ENCODE results near the gene C2.

GRCh38 chr6:31963921-31964320 is 36.4 kb downstream of the C2 start:
- TF ChIP-seq CTCF (IDR thresholded peaks at IDR 0.05; ENCODE audit: insufficient read depth, low read length, poor library complexity, severe bottlenecking) (no peak), EZH2phosphoT487 (conservative IDR thresholded peaks at IDR 0.05; ENCODE audit: low read length) (no peak)

Data from SU-DHL-6 (cell line).